Calu3 (cell line): ENCODE data around the gene GNAI3. TPM values are rescaled to one million over a fixed set of nuclear protein-coding genes. Genes with fewer than 3 reads are reported as not detected.

Source experiments
- BruUV-seq: library from RNA; stranded (reverse); fragments of 400-500 nt; replicated peaks from 2 replicates; lab custom pipeline; 2021; lab: Mats Ljungman, UMichigan
- CTCF ChIA-PET: fragments of 300-600 bp; sonication (Branson Sonifier 250); formaldehyde crosslinking; loops from one replicate; lab custom pipeline; 2022; ENCODE audit warnings: antibody characterized with exemption; lab: Charles Lee
- DNase-seq: peaks from one replicate; pipeline ENCODE4 v3.0.0; 2022
- H3K27ac Mint-ChIP-seq: one replicate; pipeline ENCODE4 v1.8.0; 2022; ENCODE audit warnings: mixed read lengths; ENCODE audit not compliant: unreplicated experiment
- H3K27me3 Mint-ChIP-seq: one replicate; pipeline ENCODE4 v1.8.0; 2022; ENCODE audit warnings: mixed read lengths; ENCODE audit not compliant: unreplicated experiment
- H3K36me3 Mint-ChIP-seq: one replicate; pipeline ENCODE4 v1.8.0; 2022; ENCODE audit warnings: mild to moderate bottlenecking, moderate library complexity, mixed read lengths; ENCODE audit not compliant: insufficient read depth, unreplicated experiment
- H3K4me1 Mint-ChIP-seq: one replicate; pipeline ENCODE4 v1.8.0; 2022; ENCODE audit warnings: mild to moderate bottlenecking, low read depth, mixed read lengths; ENCODE audit not compliant: unreplicated experiment
- H3K4me3 Mint-ChIP-seq: one replicate; pipeline ENCODE4 v1.8.0; 2022; ENCODE audit warnings: mild to moderate bottlenecking, low read depth, moderate library complexity, mixed read lengths; ENCODE audit not compliant: unreplicated experiment
- H3K9me3 Mint-ChIP-seq: one replicate; pipeline ENCODE4 v1.8.0; 2022; ENCODE audit warnings: low read depth, mixed read lengths; ENCODE audit not compliant: unreplicated experiment
- CTCF ChIP-seq: fragments of 200-600 bp; IDR thresholded peaks from one replicate; pipeline ENCODE4 v1.8.0; 2022; ENCODE audit warnings: antibody characterized with exemption; ENCODE audit not compliant: unreplicated experiment
- intact Hi-C: fragments of 100-400 bp; cut with micrococcal nuclease; formaldehyde crosslinking; loops from one replicate; pipeline ENCODE4 v1.10.0; 2022; ENCODE audit not compliant: unreplicated experiment
- total RNA-seq: library from RNA; stranded (reverse); gene quantifications from 2 replicates; pipeline ENCODE4 v1.2.3, GENCODE V29; 2022

The GNAI3 gene
- total RNA-seq, 1 experiment from 2014 or later, result 6.5 TPM

DNA sequence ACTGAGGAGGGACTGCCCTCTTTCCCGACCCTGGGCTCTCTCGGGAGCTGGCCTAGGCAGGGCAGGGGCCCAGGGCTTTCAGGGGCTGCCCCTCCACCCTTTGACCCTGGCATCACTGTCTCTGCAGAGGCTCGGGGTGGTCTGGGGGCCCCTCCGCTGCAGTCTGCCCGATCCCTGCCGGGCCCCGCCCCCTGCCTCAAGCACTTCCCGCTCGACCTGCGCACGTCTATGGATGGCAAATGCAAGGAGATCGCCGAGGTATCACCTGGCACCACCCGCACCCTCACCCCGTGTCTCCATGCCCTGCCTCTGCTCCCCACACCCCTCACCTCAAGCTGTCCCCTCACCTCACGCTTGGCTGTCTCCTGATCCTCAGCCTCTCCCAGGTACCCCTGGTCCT, 76.8 kb downstream of the GNAI3 start:
- DNase-seq, result no peak
- Mint-ChIP-seq H3K4me1 (peaks cover 9% of the 10 kb centered on the region), H3K36me3 (peaks cover 34% of the 10 kb centered on the region), H3K4me3 (no peak overlapping the region), H3K27ac (no peak overlapping the region), H3K27me3 (no peaks in the 10 kb centered on the region), H3K9me3 (no peaks in the 10 kb centered on the region)
- no TSS peak for BruUV-seq
- TF ChIP-seq CTCF, result no peak
- CTCF ChIA-PET, result no interaction called here
- intact Hi-C loops, result no loop called here

GRCh38 chr1:109625601-109626560, 77.5 kb downstream of the GNAI3 start:
- H3K9me3 Mint-ChIP-seq, result no peaks in the 10 kb centered on the region
- intact Hi-C loops, result no loop called here
- peaks cover 29% of the 10 kb centered on the region for H3K36me3 Mint-ChIP-seq
- no peaks in the 10 kb centered on the region for H3K27me3 Mint-ChIP-seq
- H3K27ac Mint-ChIP-seq, result no peak overlapping the region
- no peak overlapping the region for H3K4me3 Mint-ChIP-seq
- BruUV-seq, result no TSS peak
- CTCF ChIA-PET, result interaction anchor here (1.0 kb wide), 1 partner anchor 82 kb away, joined by 3 read pairs; no protein-coding TSS in a partner anchor
- H3K4me1 Mint-ChIP-seq, result peaks cover 9% of the 10 kb centered on the region
- no peak for TF ChIP-seq CTCF
- DNase-seq, result no peak

DNA sequence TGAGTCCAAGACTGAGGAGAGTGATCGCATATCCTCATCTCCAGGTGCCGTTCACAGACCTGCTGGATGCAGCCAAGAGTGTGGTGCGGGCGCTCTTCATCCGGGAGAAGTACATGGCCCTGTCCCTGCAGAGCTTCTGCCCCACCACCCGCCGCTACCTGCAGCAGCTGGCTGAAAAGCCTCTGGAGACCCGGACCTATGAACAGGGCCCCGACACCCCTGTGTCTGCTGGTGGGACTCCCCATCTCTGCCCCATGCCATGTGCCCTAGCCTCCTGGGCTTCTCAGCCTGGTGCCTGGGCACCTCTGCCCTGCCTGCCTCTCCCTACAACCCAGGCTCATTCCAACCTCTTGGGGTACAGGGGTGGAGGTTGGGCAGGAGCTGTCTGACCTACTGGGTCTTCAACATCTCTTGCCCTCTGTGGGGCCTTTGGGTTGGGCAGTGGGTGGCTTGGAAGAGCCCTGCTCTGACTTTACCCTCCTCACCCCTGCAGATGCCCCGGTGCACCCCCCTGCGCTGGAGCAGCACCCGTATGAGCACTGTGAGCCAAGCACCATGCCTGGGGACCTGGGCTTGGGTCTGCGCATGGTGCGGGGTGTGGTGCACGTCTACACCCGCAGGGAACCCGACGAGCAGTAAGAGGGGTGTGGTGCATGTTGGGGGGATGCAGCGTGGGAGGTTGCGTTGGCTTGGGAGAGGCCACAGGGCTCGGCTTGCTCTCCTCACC, 78.4 kb downstream of the GNAI3 start:
- no peaks in the 10 kb centered on the region for H3K9me3 Mint-ChIP-seq
- peaks cover 20% of the 10 kb centered on the region for H3K36me3 Mint-ChIP-seq
- no TSS peak for BruUV-seq
- H3K27ac Mint-ChIP-seq, result no peak overlapping the region
- peaks cover 3% of the 10 kb centered on the region for H3K4me1 Mint-ChIP-seq
- no peaks in the 10 kb centered on the region for H3K27me3 Mint-ChIP-seq
- intact Hi-C loops, result no loop called here
- H3K4me3 Mint-ChIP-seq, result no peak overlapping the region
- CTCF ChIA-PET, result interaction anchor here (1.0 kb wide), 1 partner anchor 83 kb away, joined by 3 read pairs; no protein-coding TSS in a partner anchor
- no peak for DNase-seq
- TF ChIP-seq CTCF, result no peak

DNA sequence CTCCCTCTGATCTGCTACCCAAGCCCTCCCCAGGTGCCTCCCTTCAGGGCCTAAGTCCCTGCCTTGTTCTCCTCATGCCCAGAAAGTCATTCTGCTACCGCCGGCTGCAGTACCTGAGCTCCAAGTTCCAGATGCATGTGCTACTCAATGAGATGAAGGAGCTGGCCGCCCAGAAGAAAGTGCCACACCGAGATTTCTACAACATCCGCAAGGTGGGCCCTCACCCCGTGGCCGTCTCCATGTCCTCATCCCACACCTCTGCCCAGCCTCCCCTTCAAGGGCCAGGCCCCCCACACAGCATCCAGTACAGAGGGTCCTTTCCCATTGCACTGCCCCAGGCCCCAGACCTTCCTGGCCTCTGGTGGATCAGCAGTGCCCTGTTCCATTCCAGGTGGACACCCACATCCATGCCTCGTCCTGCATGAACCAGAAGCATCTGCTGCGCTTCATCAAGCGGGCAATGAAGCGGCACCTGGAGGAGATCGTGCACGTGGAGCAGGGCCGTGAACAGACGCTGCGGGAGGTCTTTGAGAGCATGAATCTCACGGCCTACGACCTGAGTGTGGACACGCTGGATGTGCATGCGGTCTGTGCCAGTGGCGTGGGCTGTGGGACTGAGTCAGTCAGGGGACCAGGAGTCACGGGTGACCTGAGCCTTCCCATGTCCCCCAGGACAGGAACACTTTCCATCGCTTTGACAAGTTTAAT, 79.4 kb downstream of the GNAI3 start:
- H3K27ac Mint-ChIP-seq, result no peak overlapping the region
- no peak overlapping the region for H3K4me3 Mint-ChIP-seq
- DNase-seq, result no peak
- H3K4me1 Mint-ChIP-seq, result no peaks in the 10 kb centered on the region
- no peak for TF ChIP-seq CTCF
- H3K9me3 Mint-ChIP-seq, result no peaks in the 10 kb centered on the region
- no TSS peak for BruUV-seq
- CTCF ChIA-PET, result no interaction called here
- peaks cover 13% of the 10 kb centered on the region for H3K36me3 Mint-ChIP-seq
- no peaks in the 10 kb centered on the region for H3K27me3 Mint-ChIP-seq
- intact Hi-C loops, result no loop called here
